Endothelial cell (in vitro differentiated cells): ENCODE measurements around the gene SEMA4D. TPM values are rescaled to one million over a fixed set of nuclear protein-coding genes. Genes with fewer than 3 reads are reported as not detected.
"Not testable (repeated sequence)": the region's sequence is repeated elsewhere in the genome, so short reads cannot be mapped to it uniquely, and the experiment has no call there.

Experiments used
- DNase-seq: peaks from one replicate; pipeline ENCODE4 v3.0.0; 2021; ENCODE audit warnings: low spot score
- H3K27ac Mint-ChIP-seq: one replicate; pipeline ENCODE4 v1.8.0; 2021; ENCODE audit warnings: mixed read lengths, inconsistent platforms; ENCODE audit not compliant: unreplicated experiment
- H3K27me3 Mint-ChIP-seq: one replicate; pipeline ENCODE4 v1.8.0; 2021; ENCODE audit warnings: mild to moderate bottlenecking, moderate library complexity, mixed read lengths, inconsistent platforms; ENCODE audit not compliant: unreplicated experiment
- H3K36me3 Mint-ChIP-seq: one replicate; pipeline ENCODE4 v1.8.0; 2021; ENCODE audit warnings: mild to moderate bottlenecking, low read depth, mixed read lengths, inconsistent platforms; ENCODE audit not compliant: unreplicated experiment
- H3K4me1 Mint-ChIP-seq: one replicate; pipeline ENCODE4 v1.8.0; 2021; ENCODE audit warnings: mild to moderate bottlenecking, mixed read lengths, inconsistent platforms; ENCODE audit not compliant: unreplicated experiment
- H3K4me3 Mint-ChIP-seq: one replicate; pipeline ENCODE4 v1.8.0; 2021; ENCODE audit warnings: mild to moderate bottlenecking, mixed read lengths, inconsistent platforms; ENCODE audit not compliant: unreplicated experiment
- H3K9me3 Mint-ChIP-seq: one replicate; pipeline ENCODE4 v1.8.0; 2021; ENCODE audit warnings: mixed read lengths, inconsistent platforms; ENCODE audit not compliant: unreplicated experiment
- CTCF ChIP-seq: fragments of 200-600 bp; sonication (generic); IDR thresholded peaks from one replicate; pipeline ENCODE4 v1.5.0; 2021; ENCODE audit warnings: antibody characterized with exemption; ENCODE audit not compliant: unreplicated experiment
- total RNA-seq: library from RNA; stranded (reverse); fragmentation: NEBNext Ultra II Directional; extraction: Animal tissue kit (Norgen Biotek cat#: 25700); gene quantifications from one replicate; pipeline ENCODE4 v1.2.1, GENCODE V29; 2021; ENCODE audit not compliant: unreplicated experiment

The SEMA4D gene
- total RNA-seq, 1 donor from 2014 or later: 14.8 TPM

- no peak for DNase-seq
- H3K9me3 Mint-ChIP-seq: no peaks in the 10 kb centered on the region
- peaks cover 6% of the 10 kb centered on the region for H3K27me3 Mint-ChIP-seq
- H3K27ac Mint-ChIP-seq: no peak overlapping the region
- peaks cover 23% of the 10 kb centered on the region for H3K4me1 Mint-ChIP-seq
- H3K4me3 Mint-ChIP-seq: no peak overlapping the region
- TF ChIP-seq CTCF: no peak
- no peaks in the 10 kb centered on the region for H3K36me3 Mint-ChIP-seq
Measured at GRCh38 chr9:89474939-89475338, 23.0 kb downstream of the SEMA4D start.

- no peak overlapping the region for H3K27ac Mint-ChIP-seq
- H3K9me3 Mint-ChIP-seq: no peaks in the 10 kb centered on the region
- no peaks in the 10 kb centered on the region for H3K36me3 Mint-ChIP-seq
- H3K4me3 Mint-ChIP-seq: no peak overlapping the region
- no peak for DNase-seq
- peaks cover 22% of the 10 kb centered on the region for H3K4me1 Mint-ChIP-seq
- TF ChIP-seq CTCF: no peak
- peaks cover 4% of the 10 kb centered on the region for H3K27me3 Mint-ChIP-seq
Measured at GRCh38 chr9:89473762-89474469, 24.0 kb downstream of the SEMA4D start.

GRCh38 chr9:89471796-89472320 lies 26.1 kb downstream of the SEMA4D start:
- H3K36me3 Mint-ChIP-seq, H3K4me3 Mint-ChIP-seq, DNase-seq, H3K27ac Mint-ChIP-seq, H3K27me3 Mint-ChIP-seq, H3K9me3 Mint-ChIP-seq, H3K4me1 Mint-ChIP-seq: not testable (repeated sequence)

- Mint-ChIP-seq H3K27me3 (peaks cover 2% of the 10 kb centered on the region), H3K9me3 (no peaks in the 10 kb centered on the region), H3K4me1 (peaks cover 3% of the 10 kb centered on the region), H3K4me3 (no peak overlapping the region), H3K27ac (no peak overlapping the region), H3K36me3 (no peaks in the 10 kb centered on the region)
- no peak for DNase-seq
- no peak for TF ChIP-seq CTCF
Measured at GRCh38 chr9:89471390-89471789, 26.5 kb downstream of the SEMA4D start.

GRCh38 chr9:89470224-89470839 lies 27.6 kb downstream of the SEMA4D start:
- Mint-ChIP-seq H3K36me3 (no peaks in the 10 kb centered on the region), H3K4me3 (no peak overlapping the region), H3K27ac (no peak overlapping the region), H3K27me3 (peaks cover 2% of the 10 kb centered on the region), H3K4me1 (peaks cover 3% of the 10 kb centered on the region), H3K9me3 (no peaks in the 10 kb centered on the region)
- DNase-seq: no peak
- TF ChIP-seq CTCF: no peak
